ENCODE data around the gene MAVS. TPM values are rescaled to one million over a fixed set of nuclear protein-coding genes. Genes with fewer than 3 reads are reported as not detected.

Gene MAVS
- total RNA-seq, 1 experiment from 2014 or later = 23.4 TPM

DNA sequence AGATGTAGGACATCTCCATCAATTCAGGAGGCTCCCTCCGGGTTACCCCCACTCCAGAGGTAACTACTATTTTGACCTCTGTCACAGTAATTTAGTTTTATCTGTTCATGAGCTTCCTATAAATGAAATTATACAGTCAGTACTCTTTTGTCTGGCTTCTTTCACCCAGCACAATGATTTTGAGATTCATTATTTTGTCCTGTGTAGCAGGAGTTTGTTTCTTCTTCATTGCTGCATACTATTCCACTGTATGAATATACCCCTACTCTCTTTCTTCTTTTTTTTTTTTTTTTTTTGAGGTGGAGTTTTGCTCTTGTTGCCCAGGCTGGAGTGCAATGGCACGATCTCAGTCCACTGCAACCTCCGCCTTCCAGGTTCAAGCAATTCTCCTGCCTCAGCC is 38.1 kb upstream of the MAVS start (continued):
- TF ChIP-seq, protein P1, sequence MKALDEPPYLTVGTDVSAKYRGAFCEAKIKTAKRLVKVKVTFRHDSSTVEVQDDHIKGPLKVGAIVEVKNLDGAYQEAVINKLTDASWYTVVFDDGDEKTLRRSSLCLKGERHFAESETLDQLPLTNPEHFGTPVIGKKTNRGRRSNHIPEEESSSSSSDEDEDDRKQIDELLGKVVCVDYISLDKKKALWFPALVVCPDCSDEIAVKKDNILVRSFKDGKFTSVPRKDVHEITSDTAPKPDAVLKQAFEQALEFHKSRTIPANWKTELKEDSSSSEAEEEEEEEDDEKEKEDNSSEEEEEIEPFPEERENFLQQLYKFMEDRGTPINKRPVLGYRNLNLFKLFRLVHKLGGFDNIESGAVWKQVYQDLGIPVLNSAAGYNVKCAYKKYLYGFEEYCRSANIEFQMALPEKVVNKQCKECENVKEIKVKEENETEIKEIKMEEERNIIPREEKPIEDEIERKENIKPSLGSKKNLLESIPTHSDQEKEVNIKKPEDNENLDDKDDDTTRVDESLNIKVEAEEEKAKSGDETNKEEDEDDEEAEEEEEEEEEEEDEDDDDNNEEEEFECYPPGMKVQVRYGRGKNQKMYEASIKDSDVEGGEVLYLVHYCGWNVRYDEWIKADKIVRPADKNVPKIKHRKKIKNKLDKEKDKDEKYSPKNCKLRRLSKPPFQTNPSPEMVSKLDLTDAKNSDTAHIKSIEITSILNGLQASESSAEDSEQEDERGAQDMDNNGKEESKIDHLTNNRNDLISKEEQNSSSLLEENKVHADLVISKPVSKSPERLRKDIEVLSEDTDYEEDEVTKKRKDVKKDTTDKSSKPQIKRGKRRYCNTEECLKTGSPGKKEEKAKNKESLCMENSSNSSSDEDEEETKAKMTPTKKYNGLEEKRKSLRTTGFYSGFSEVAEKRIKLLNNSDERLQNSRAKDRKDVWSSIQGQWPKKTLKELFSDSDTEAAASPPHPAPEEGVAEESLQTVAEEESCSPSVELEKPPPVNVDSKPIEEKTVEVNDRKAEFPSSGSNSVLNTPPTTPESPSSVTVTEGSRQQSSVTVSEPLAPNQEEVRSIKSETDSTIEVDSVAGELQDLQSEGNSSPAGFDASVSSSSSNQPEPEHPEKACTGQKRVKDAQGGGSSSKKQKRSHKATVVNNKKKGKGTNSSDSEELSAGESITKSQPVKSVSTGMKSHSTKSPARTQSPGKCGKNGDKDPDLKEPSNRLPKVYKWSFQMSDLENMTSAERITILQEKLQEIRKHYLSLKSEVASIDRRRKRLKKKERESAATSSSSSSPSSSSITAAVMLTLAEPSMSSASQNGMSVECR (CRISPR knock-in tag; IDR thresholded peaks at IDR 0.05; ENCODE audit: borderline replicate concordance) = no peak
- TF ChIP-seq CREB1 (CRISPR knock-in tag; IDR thresholded peaks at IDR 0.05) = no peak
- TF ChIP-seq RELA (CRISPR knock-in tag; IDR thresholded peaks at IDR 0.05; ENCODE audit: borderline replicate concordance) = no peak
- TF ChIP-seq ZNF232 (CRISPR knock-in tag; IDR thresholded peaks at IDR 0.05) = no peak

DNA sequence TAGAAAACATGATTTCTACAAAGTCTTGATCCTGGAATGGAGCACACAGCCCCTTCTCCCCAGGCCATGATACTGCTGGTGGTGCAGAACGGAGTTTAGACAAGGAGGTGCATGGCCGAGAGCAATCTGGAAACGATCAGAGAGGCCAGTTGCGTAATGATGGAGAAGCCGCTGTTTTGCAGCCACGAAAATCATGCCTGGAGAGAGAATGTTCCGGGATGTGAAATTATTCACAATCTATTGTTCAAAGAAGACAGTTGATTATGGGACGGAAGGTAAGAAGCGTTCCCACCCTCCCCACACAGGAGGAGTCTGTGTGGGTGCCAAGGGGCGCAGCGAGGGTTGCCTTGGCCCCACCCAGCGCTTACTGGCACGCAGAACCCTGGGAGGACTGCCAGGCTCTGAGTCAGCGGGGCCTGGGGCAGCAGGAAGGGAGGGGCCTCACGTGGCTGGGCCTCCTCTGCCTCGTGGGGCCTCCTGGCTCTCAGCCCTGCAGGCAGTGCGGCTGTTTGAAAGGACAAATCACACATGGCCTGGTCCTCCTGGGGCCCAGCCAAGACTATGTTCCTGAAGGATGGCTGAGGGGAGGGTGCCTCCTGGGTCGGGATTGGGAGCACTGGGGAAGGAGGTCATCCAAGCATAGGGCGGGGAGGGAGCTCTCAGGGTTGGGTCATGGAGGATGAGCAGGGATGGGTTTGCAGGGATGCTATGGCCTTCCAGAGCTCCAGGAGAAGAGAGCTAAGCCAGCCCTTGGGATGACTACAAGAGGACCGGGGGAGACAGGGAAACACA is 35.0 kb upstream of the MAVS start:
- Mint-ChIP-seq H3K36me3 (no peaks in the 10 kb centered on the region), H3K4me3 (no peak overlapping the region), H3K4me1 (peaks cover 27% of the 10 kb centered on the region), H3K27me3 (ENCODE audit: low read depth) (peaks cover 6% of the 10 kb centered on the region; the same call in 1 of the 2 replicates), H3K9me3 (peaks cover 4% of the 10 kb centered on the region; the same call in 1 of the 2 replicates), H3K27ac (peak overlapping the region; percentile 7; the same call in 1 of the 2 replicates)
- DNase-seq (ENCODE audit: low spot score) (no peak), ATAC-seq (no peak)
- POLR2A ChIA-PET = no interaction called here
- TF ChIP-seq, protein P2, sequence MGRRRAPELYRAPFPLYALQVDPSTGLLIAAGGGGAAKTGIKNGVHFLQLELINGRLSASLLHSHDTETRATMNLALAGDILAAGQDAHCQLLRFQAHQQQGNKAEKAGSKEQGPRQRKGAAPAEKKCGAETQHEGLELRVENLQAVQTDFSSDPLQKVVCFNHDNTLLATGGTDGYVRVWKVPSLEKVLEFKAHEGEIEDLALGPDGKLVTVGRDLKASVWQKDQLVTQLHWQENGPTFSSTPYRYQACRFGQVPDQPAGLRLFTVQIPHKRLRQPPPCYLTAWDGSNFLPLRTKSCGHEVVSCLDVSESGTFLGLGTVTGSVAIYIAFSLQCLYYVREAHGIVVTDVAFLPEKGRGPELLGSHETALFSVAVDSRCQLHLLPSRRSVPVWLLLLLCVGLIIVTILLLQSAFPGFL (CRISPR knock-in tag; IDR thresholded peaks at IDR 0.05; ENCODE audit: borderline replicate concordance) = peak; percentile 71; the same call in 1 of the 2 replicates
- TF ChIP-seq NFE2L1 (CRISPR knock-in tag; IDR thresholded peaks at IDR 0.05) (no peak), GABPB1 (CRISPR knock-in tag; IDR thresholded peaks at IDR 0.05) (peak; percentile 92)
- CTCF ChIA-PET = interaction anchor here (0.8 to 1.8 kb wide), 4 partner anchors 9 to 33 kb away, joined by 3 to 4 read pairs (median 3); partner anchors contain the start of genes AP5S1 and SPEF1

DNA sequence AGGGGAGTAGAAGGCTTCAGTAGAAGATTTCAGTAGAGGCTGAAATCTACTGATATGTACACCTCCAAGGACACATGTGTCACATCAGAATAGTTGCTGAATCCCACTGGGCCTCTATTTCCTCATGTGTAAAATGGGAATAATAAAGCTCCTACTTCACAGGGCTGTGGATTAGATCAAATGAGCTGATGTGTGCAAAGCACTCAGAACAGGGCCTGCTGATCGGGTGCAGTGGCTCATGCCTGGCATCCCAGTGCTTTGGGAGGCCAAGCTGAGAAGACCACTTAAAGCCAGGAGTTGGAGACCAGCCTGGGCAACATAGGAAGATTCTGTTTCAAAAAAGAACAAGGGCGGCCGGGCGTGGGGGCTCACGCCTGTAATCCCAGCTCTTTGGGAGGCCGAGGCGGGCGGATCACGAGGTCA is 34.4 kb upstream of the MAVS start:
- ATAC-seq (no peak), DNase-seq (ENCODE audit: low spot score) (no peak)
- H3K4me3 Mint-ChIP-seq = no peak overlapping the region
- ChIA-PET POLR2A (no interaction called here), CTCF (interaction anchor here (1.2 to 1.8 kb wide), 4 partner anchors 26 to 63 kb away, joined by 3 to 9 read pairs (median 6); partner anchors contain the start of genes CENPB and SPEF1)
- H3K4me1 Mint-ChIP-seq = peaks cover 23% of the 10 kb centered on the region
- no peak overlapping the region for H3K27ac Mint-ChIP-seq
- no peaks in the 10 kb centered on the region for H3K36me3 Mint-ChIP-seq
- peaks cover 6% of the 10 kb centered on the region; the same call in 1 of the 2 replicates for H3K27me3 Mint-ChIP-seq (ENCODE audit: low read depth)
- peaks cover 4% of the 10 kb centered on the region; the same call in 1 of the 2 replicates for H3K9me3 Mint-ChIP-seq
- TF ChIP-seq NFE2L1 (CRISPR knock-in tag; IDR thresholded peaks at IDR 0.05) (no peak), JAZF1 (CRISPR knock-in tag; IDR thresholded peaks at IDR 0.05) (no peak), ESRRA (CRISPR knock-in tag; IDR thresholded peaks at IDR 0.05; ENCODE audit: borderline replicate concordance) (no peak), ZNF219 (CRISPR knock-in tag; IDR thresholded peaks at IDR 0.05; ENCODE audit: borderline replicate concordance) (no peak), ZNF317 (CRISPR knock-in tag; IDR thresholded peaks at IDR 0.05; ENCODE audit: borderline replicate concordance, low read depth) (no peak), FOXK1 (CRISPR knock-in tag; IDR thresholded peaks at IDR 0.05) (no peak)
- TF ChIP-seq, protein P3, sequence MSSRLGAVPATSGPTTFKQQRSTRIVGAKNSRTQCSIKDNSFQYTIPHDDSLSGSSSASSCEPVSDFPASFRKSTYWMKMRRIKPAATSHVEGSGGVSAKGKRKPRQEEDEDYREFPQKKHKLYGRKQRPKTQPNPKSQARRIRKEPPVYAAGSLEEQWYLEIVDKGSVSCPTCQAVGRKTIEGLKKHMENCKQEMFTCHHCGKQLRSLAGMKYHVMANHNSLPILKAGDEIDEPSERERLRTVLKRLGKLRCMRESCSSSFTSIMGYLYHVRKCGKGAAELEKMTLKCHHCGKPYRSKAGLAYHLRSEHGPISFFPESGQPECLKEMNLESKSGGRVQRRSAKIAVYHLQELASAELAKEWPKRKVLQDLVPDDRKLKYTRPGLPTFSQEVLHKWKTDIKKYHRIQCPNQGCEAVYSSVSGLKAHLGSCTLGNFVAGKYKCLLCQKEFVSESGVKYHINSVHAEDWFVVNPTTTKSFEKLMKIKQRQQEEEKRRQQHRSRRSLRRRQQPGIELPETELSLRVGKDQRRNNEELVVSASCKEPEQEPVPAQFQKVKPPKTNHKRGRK (CRISPR knock-in tag; IDR thresholded peaks at IDR 0.05; ENCODE audit: borderline replicate concordance) = no peak
- TF ChIP-seq, protein P4, sequence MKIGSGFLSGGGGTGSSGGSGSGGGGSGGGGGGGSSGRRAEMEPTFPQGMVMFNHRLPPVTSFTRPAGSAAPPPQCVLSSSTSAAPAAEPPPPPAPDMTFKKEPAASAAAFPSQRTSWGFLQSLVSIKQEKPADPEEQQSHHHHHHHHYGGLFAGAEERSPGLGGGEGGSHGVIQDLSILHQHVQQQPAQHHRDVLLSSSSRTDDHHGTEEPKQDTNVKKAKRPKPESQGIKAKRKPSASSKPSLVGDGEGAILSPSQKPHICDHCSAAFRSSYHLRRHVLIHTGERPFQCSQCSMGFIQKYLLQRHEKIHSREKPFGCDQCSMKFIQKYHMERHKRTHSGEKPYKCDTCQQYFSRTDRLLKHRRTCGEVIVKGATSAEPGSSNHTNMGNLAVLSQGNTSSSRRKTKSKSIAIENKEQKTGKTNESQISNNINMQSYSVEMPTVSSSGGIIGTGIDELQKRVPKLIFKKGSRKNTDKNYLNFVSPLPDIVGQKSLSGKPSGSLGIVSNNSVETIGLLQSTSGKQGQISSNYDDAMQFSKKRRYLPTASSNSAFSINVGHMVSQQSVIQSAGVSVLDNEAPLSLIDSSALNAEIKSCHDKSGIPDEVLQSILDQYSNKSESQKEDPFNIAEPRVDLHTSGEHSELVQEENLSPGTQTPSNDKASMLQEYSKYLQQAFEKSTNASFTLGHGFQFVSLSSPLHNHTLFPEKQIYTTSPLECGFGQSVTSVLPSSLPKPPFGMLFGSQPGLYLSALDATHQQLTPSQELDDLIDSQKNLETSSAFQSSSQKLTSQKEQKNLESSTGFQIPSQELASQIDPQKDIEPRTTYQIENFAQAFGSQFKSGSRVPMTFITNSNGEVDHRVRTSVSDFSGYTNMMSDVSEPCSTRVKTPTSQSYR (CRISPR knock-in tag; IDR thresholded peaks at IDR 0.05) = no peak
- TF ChIP-seq, protein P5, sequence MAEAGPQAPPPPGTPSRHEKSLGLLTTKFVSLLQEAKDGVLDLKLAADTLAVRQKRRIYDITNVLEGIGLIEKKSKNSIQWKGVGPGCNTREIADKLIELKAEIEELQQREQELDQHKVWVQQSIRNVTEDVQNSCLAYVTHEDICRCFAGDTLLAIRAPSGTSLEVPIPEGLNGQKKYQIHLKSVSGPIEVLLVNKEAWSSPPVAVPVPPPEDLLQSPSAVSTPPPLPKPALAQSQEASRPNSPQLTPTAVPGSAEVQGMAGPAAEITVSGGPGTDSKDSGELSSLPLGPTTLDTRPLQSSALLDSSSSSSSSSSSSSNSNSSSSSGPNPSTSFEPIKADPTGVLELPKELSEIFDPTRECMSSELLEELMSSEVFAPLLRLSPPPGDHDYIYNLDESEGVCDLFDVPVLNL (CRISPR knock-in tag; IDR thresholded peaks at IDR 0.05; ENCODE audit: borderline replicate concordance, low read depth) = no peak
- TF ChIP-seq, protein P6, sequence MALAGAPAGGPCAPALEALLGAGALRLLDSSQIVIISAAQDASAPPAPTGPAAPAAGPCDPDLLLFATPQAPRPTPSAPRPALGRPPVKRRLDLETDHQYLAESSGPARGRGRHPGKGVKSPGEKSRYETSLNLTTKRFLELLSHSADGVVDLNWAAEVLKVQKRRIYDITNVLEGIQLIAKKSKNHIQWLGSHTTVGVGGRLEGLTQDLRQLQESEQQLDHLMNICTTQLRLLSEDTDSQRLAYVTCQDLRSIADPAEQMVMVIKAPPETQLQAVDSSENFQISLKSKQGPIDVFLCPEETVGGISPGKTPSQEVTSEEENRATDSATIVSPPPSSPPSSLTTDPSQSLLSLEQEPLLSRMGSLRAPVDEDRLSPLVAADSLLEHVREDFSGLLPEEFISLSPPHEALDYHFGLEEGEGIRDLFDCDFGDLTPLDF (CRISPR knock-in tag; IDR thresholded peaks at IDR 0.05) = no peak
